Measurements from ENCODE around the gene TMEM175. TPM values are rescaled to one million over a fixed set of nuclear protein-coding genes. Genes with fewer than 3 reads are reported as not detected.

TMEM175 gene
- total RNA-seq, 1 donor: 28.3 TPM

GRCh38 chr4:957231-957580 is 24.9 kb downstream of the TMEM175 start:
- no peak for DNase-seq (ENCODE audit: low read depth in 2 of 3, low spot score in 2 of 3)

- no peak for DNase-seq (ENCODE audit: low read depth in 2 of 3, low spot score in 2 of 3)
Observed at GRCh38 chr4:957581-958313, 25.5 kb downstream of the TMEM175 start.

GRCh38 chr4:958314-958665 is 26.0 kb downstream of the TMEM175 start:
- DNase-seq (ENCODE audit: low read depth in 2 of 3, low spot score in 2 of 3): no peak

GRCh38 chr4:958696-959337 is 26.6 kb downstream of the TMEM175 start:
- no peak for DNase-seq (ENCODE audit: low read depth in 2 of 3, low spot score in 2 of 3)

- DNase-seq (ENCODE audit: low read depth in 2 of 3, low spot score in 2 of 3): no peak
Observed at GRCh38 chr4:959338-960139, 27.3 kb downstream of the TMEM175 start.

GRCh38 chr4:960140-960635 is 27.9 kb downstream of the TMEM175 start:
- no peak for DNase-seq (ENCODE audit: low read depth in 2 of 3, low spot score in 2 of 3)

- DNase-seq (ENCODE audit: low read depth in 2 of 3, low spot score in 2 of 3): no peak
Observed at GRCh38 chr4:960636-961350, 28.5 kb downstream of the TMEM175 start.

GRCh38 chr4:961351-962230 is 29.3 kb downstream of the TMEM175 start:
- no peak for DNase-seq (ENCODE audit: low read depth in 2 of 3, low spot score in 2 of 3)

GRCh38 chr4:962231-963208 is 30.3 kb downstream of the TMEM175 start:
- DNase-seq (ENCODE audit: low read depth in 2 of 3, low spot score in 2 of 3): no peak

- DNase-seq (ENCODE audit: low read depth in 2 of 3, low spot score in 2 of 3): no peak
Observed at GRCh38 chr4:963276-964225, 31.3 kb downstream of the TMEM175 start.

GRCh38 chr4:964346-965025 is 32.2 kb downstream of the TMEM175 start:
- DNase-seq (ENCODE audit: low read depth in 2 of 3, low spot score in 2 of 3): no peak

- DNase-seq (ENCODE audit: low read depth in 2 of 3, low spot score in 2 of 3): no peak
Observed at GRCh38 chr4:965048-965765, 32.9 kb downstream of the TMEM175 start.

GRCh38 chr4:965766-966134 is 33.5 kb downstream of the TMEM175 start:
- no peak for DNase-seq (ENCODE audit: low read depth in 2 of 3, low spot score in 2 of 3)

GRCh38 chr4:966266-967112 is 34.2 kb downstream of the TMEM175 start:
- no peak for DNase-seq (ENCODE audit: low read depth in 2 of 3, low spot score in 2 of 3)

All from hematopoietic multipotent progenitor cell (in vitro differentiated cells).